Fibroblast of lung (primary cell): ENCODE results near the gene LAMB1.

Experiments used
- CTCF ChIP-seq, 2 donors: IDR thresholded peaks in 1 of 2; conservative IDR thresholded peaks in 1 of 2; 1 replicate in 1 of 2; 2 replicates in 1 of 2; pipeline ENCODE4 v1.5.1; 2011 to 2012; ENCODE audit warnings: low read length in 2 of 2, control low read depth in 1 of 2, inconsistent platforms in 1 of 2, low read depth in 1 of 2, mild to moderate bottlenecking in 1 of 2
- EZH2 ChIP-seq: IDR thresholded peaks from 2 replicates; pipeline ENCODE4 v1.5.1; 2012; ENCODE audit warnings: low read length, control low read depth, mild to moderate bottlenecking; ENCODE audit errors: missing control alignments

- TF ChIP-seq CTCF (conservative IDR thresholded peaks at IDR 0.05 in 1 of 2, IDR thresholded peaks at IDR 0.05 in 1 of 2; ENCODE audit: low read depth in 1 of 2, low read length in 2 of 2) (no peak), EZH2 (no peak)
Measured at GRCh38 chr7:107938456-107939250, 64.3 kb downstream of the LAMB1 start.
